ENCODE data around the gene TRANK1.
"Not testable (repeated sequence)": the region's sequence is repeated elsewhere in the genome, so short reads cannot be mapped to it uniquely, and the experiment has no call there.

- TF ChIP-seq POLR2A, CTCF (IDR thresholded peaks at IDR 0.05): not testable (repeated sequence)
These were observed 53.8 kb downstream of the TRANK1 start for GRCh38 chr3:36891097-36891496.

All from suprapubic skin (tissue), 3 donors.